Cardiac muscle cell (in vitro differentiated cells and primary cell): ENCODE results near the gene SLC30A4. TPM values are rescaled to one million over a fixed set of nuclear protein-coding genes. Genes with fewer than 3 reads are reported as not detected.
A peak's percentile ranks its signal among the peaks of the same experiment; 100 is the strongest.

Experiments used
- DNase-seq, 2 donors: peaks; one replicate each; pipeline versions ENCODE4 v3.0.0 to v3.0.0-alpha.2; 2010 to 2017; ENCODE audit warnings: low read depth in 1 of 2, low spot score in 1 of 2
- H3K27ac ChIP-seq: fragments of 200-600 bp; sonication (generic); 2 replicates; pipeline ENCODE4 v1.5.1; 2016
- H3K27me3 ChIP-seq: fragments of 200-600 bp; sonication (generic); 2 replicates; pipeline ENCODE4 v1.6.0; 2016; ENCODE audit warnings: control low read depth
- H3K36me3 ChIP-seq: fragments of 200-600 bp; sonication (generic); 2 replicates; pipeline ENCODE4 v1.5.1; 2016; ENCODE audit warnings: control low read depth
- H3K4me1 ChIP-seq: fragments of 200-600 bp; sonication (generic); 2 replicates; pipeline ENCODE4 v1.8.1; 2017; ENCODE audit warnings: low read depth, mild to moderate bottlenecking, mixed run types
- H3K4me3 ChIP-seq: fragments of 200-600 bp; sonication (generic); 2 replicates; pipeline ENCODE4 v1.5.1; 2016; ENCODE audit warnings: mild to moderate bottlenecking
- H3K9me3 ChIP-seq: fragments of 200-600 bp; sonication (generic); 2 replicates; pipeline ENCODE4 v1.5.1; 2017; ENCODE audit warnings: low read depth, mild to moderate bottlenecking, control low read depth
- polyA plus RNA-seq: library from polyadenylated mRNA; unstranded; fragments of >200 nt; fragmentation: Nextera tagmentation; extraction: Ambion mirVana; gene quantifications from 2 replicates; pipeline ENCODE4 v1.2.1, GENCODE V29; 2016
- total RNA-seq: library from RNA; depleted of rRNA; stranded (reverse); fragments of >200 nt; gene quantifications from 2 replicates; pipeline ENCODE4 v1.2.3, GENCODE V29; 2016
- TF ChIP-seq, protein P1 (sequence below): IDR thresholded peaks from 2 replicates; pipeline ENCODE4 v1.5.1; 2012; ENCODE audit warnings: low read depth, mild to moderate bottlenecking, low read length

The SLC30A4 gene
- total and polyA plus RNA-seq, 2 experiments from 2014 or later: 1.4 to 3.1 TPM

DNA sequence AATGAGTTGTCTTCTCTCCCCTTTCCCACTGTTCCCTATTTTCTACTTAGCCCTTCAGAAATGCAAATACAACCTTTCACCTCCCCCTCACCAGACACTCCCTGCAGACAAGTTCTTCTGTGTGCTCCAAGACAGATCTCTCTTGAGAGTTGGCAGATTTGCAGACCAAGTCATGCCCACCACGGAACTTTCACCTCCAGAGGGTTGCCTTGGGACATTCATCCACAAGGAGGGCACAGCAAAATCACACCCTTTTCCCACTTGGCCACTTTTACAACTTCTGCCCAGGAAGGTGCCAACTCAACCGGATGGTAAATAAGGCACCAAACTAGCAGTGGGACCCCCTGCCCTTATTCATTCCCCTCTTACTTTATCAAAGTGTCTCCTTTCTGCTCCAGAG, 53.5 kb downstream of the SLC30A4 start:
- Histone ChIP-seq H3K4me3 (no peak overlapping the region), H3K9me3 (no peaks in the 10 kb centered on the region), H3K4me1 (no peaks in the 10 kb centered on the region), H3K27ac (no peak overlapping the region), H3K27me3 (no peaks in the 10 kb centered on the region), H3K36me3 (no peaks in the 10 kb centered on the region)
- DNase-seq: no peak
- TF ChIP-seq, protein P1, sequence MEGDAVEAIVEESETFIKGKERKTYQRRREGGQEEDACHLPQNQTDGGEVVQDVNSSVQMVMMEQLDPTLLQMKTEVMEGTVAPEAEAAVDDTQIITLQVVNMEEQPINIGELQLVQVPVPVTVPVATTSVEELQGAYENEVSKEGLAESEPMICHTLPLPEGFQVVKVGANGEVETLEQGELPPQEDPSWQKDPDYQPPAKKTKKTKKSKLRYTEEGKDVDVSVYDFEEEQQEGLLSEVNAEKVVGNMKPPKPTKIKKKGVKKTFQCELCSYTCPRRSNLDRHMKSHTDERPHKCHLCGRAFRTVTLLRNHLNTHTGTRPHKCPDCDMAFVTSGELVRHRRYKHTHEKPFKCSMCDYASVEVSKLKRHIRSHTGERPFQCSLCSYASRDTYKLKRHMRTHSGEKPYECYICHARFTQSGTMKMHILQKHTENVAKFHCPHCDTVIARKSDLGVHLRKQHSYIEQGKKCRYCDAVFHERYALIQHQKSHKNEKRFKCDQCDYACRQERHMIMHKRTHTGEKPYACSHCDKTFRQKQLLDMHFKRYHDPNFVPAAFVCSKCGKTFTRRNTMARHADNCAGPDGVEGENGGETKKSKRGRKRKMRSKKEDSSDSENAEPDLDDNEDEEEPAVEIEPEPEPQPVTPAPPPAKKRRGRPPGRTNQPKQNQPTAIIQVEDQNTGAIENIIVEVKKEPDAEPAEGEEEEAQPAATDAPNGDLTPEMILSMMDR: no peak

GRCh38 chr15:45468294-45468693, 54.3 kb downstream of the SLC30A4 start:
- no peaks in the 10 kb centered on the region for H3K9me3 ChIP-seq
- no peak for DNase-seq
- H3K27me3 ChIP-seq: no peaks in the 10 kb centered on the region
- H3K4me1 ChIP-seq: no peaks in the 10 kb centered on the region
- TF ChIP-seq, protein P1: no peak
- H3K4me3 ChIP-seq: no peak overlapping the region
- no peak overlapping the region for H3K27ac ChIP-seq
- no peaks in the 10 kb centered on the region for H3K36me3 ChIP-seq

DNA sequence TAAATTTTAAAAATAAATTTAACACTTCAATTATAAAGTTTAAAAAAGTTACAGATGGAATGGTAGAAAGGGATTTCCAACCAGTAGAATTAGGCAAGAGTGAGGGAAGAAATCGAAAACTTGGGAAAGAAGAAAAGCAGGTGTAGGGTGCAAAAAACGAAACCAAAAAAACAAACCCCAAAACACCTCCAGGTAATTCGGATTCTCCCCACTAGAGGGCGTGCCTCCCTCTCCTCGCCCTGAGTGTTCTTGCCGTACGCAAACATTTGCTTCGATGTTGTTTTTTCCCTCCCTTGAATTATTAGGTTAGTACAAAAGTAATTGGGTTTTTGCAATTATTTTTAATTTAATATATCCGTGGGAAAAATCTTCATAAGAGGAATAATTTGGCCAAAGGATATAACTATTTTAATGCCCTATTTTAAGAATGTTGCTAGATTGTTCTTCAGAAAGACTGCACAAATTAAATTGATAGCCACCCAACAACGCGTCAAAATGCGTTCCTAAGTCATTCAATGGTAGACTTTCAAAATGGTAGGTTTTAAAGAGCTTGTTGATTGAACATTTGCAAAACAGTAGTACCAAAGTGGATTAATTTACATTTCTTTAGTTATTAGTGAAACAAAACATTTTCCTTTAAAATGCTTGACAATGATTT, 63.7 kb downstream of the SLC30A4 start:
- Histone ChIP-seq H3K36me3 (no peaks in the 10 kb centered on the region), H3K27me3 (peaks cover 4% of the 10 kb centered on the region), H3K27ac (no peak overlapping the region), H3K4me3 (peak overlapping the region; percentile 13), H3K4me1 (peaks cover 6% of the 10 kb centered on the region), H3K9me3 (no peaks in the 10 kb centered on the region)
- TF ChIP-seq, protein P1: peak; percentile 90
- DNase-seq: peak; percentile 55 to 56

GRCh38 chr15:45457641-45458539, 64.7 kb downstream of the SLC30A4 start:
- H3K9me3 ChIP-seq: no peaks in the 10 kb centered on the region
- DNase-seq: peak; percentile 84 to 91
- TF ChIP-seq, protein P1: peak; percentile 48
- H3K36me3 ChIP-seq: no peaks in the 10 kb centered on the region
- H3K27me3 ChIP-seq: peaks cover 4% of the 10 kb centered on the region
- H3K4me3 ChIP-seq: peak overlapping the region; percentile 28
- H3K27ac ChIP-seq: peak overlapping the region; percentile 44
- peaks cover 6% of the 10 kb centered on the region for H3K4me1 ChIP-seq

DNA sequence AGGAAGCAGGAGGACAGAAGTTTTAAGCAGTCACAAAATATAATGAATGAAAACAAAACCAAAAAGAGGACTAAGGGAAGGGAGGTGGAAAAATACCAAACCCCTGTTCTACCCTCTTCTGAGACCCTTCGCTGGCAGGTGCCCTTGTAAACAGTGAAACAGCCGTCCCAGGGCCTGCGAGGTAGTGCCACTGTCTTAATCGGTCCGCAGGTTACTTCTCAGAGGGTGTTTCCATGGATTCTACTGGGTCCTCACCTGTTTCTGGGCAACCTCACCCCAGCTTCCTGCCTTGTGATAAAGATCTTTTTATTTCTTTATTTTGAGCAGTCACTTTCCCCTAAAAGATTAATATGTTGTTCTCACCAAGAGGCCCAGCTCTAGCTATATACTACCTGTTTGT, 65.3 kb downstream of the SLC30A4 start:
- DNase-seq: no peak
- H3K36me3 ChIP-seq: no peaks in the 10 kb centered on the region
- H3K4me1 ChIP-seq: peaks cover 6% of the 10 kb centered on the region
- TF ChIP-seq, protein P1: no peak
- no peak overlapping the region for H3K4me3 ChIP-seq
- no peaks in the 10 kb centered on the region for H3K9me3 ChIP-seq
- H3K27ac ChIP-seq: no peak overlapping the region
- H3K27me3 ChIP-seq: peaks cover 4% of the 10 kb centered on the region
